HepG2 (cell line): ENCODE data around the gene ATXN7L3. TPM values are rescaled to one million over a fixed set of nuclear protein-coding genes. Genes with fewer than 3 reads are reported as not detected.

Experiments
- ATRX ChIP-seq: sonication (generic); formaldehyde crosslinking; IDR thresholded peaks from 2 replicates; pipeline ENCODE4 v1.4.0; 2020; ENCODE audit warnings: missing genetic modification reagents, borderline replicate concordance
- CCDC6 ChIP-seq: sonication (generic); formaldehyde crosslinking; IDR thresholded peaks from 2 replicates; pipeline ENCODE4 v1.8.1; 2022; ENCODE audit warnings: mild to moderate bottlenecking, missing genetic modification reagents, moderate library complexity
- FOXJ3 ChIP-seq: sonication (generic); formaldehyde crosslinking; IDR thresholded peaks from 2 replicates; pipeline ENCODE4 v1.4.0; 2020; ENCODE audit warnings: missing genetic modification reagents, mild to moderate bottlenecking, borderline replicate concordance
- HMGA1 ChIP-seq: sonication (generic); formaldehyde crosslinking; conservative IDR thresholded peaks from 2 replicates; pipeline ENCODE4 v1.4.0; 2020; ENCODE audit warnings: missing genetic modification reagents
- MED13 ChIP-seq: sonication (generic); formaldehyde crosslinking; IDR thresholded peaks from 2 replicates; pipeline ENCODE4 v1.5.0; 2020; ENCODE audit warnings: missing genetic modification reagents
- MTA3 ChIP-seq: sonication (generic); formaldehyde crosslinking; IDR thresholded peaks from 2 replicates; pipeline ENCODE4 v1.4.0; 2020; ENCODE audit warnings: missing genetic modification reagents
- NFIC ChIP-seq: IDR thresholded peaks from 2 replicates; pipeline ENCODE4 v1.6.1; 2012; ENCODE audit warnings: mild to moderate bottlenecking, low read length, inconsistent platforms
- NRL ChIP-seq: sonication (generic); formaldehyde crosslinking; IDR thresholded peaks from 2 replicates; pipeline ENCODE4 v1.5.0; 2020; ENCODE audit warnings: missing genetic modification reagents, mild to moderate bottlenecking, moderate library complexity, borderline replicate concordance
- PLRG1 ChIP-seq: fragments of 450-650 bp; conservative IDR thresholded peaks from 2 replicates; pipeline ENCODE4 v1.6.1; 2016
- RAD21 ChIP-seq: fragments of 450-650 bp; formaldehyde crosslinking; IDR thresholded peaks from 2 replicates; pipeline ENCODE4 v1.5.0; 2020; ENCODE audit warnings: mild to moderate bottlenecking
- TP53 ChIP-seq: sonication (generic); formaldehyde crosslinking; conservative IDR thresholded peaks from 2 replicates; pipeline ENCODE4 v1.4.0; 2020; ENCODE audit warnings: missing genetic modification reagents
- ZBTB21 ChIP-seq: sonication (generic); formaldehyde crosslinking; IDR thresholded peaks from 2 replicates; pipeline ENCODE4 v1.4.0; 2020; ENCODE audit warnings: missing genetic modification reagents
- ZEB1 ChIP-seq: IDR thresholded peaks from 2 replicates; pipeline ENCODE4 v1.6.1; 2012; ENCODE audit warnings: mild to moderate bottlenecking, low read depth, inconsistent platforms; ENCODE audit not compliant: insufficient replicate concordance
- ZNF350 ChIP-seq: sonication (generic); formaldehyde crosslinking; IDR thresholded peaks from 2 replicates; pipeline ENCODE4 v1.4.0; 2020; ENCODE audit warnings: mild to moderate bottlenecking, low read depth, missing genetic modification reagents, borderline replicate concordance
- ZNF543 ChIP-seq: sonication (generic); formaldehyde crosslinking; IDR thresholded peaks from 2 replicates; pipeline ENCODE4 v1.4.0; 2020; ENCODE audit warnings: mild to moderate bottlenecking, missing genetic modification reagents
- ZNF598 ChIP-seq: sonication (generic); formaldehyde crosslinking; IDR thresholded peaks from 2 replicates; pipeline ENCODE4 v1.5.1; 2020; ENCODE audit warnings: mild to moderate bottlenecking, missing genetic modification reagents, borderline replicate concordance
- ZNF614 ChIP-seq: IDR thresholded peaks from 2 replicates; pipeline ENCODE4 v1.6.1; 2018; ENCODE audit warnings: missing biosample characterization, missing genetic modification reagents, inconsistent platforms, borderline replicate concordance
- ZNF776 ChIP-seq: sonication (generic); formaldehyde crosslinking; IDR thresholded peaks from 2 replicates; pipeline ENCODE4 v1.4.0; 2020; ENCODE audit warnings: mild to moderate bottlenecking, missing genetic modification reagents
- ZNF788 ChIP-seq: sonication (generic); formaldehyde crosslinking; IDR thresholded peaks from 2 replicates; pipeline ENCODE4 v1.5.0; 2020; ENCODE audit warnings: mild to moderate bottlenecking, missing genetic modification reagents, borderline replicate concordance
- polyA plus RNA-seq, 8 experiments: library from polyadenylated mRNA; depleted of rRNA in 3 of 8; stranded (reverse) in 7 of 8; unstranded in 1 of 8; fragments of >200 nt; fragmentation: Illumina TruSeq in 4 of 8; extraction: Trizol in 4 of 8; gene quantifications; 2 replicates each; pipeline versions ENCODE4 v1.2.1 to v1.2.3, GENCODE V29; 2011 to 2016; ENCODE audit warnings: low read depth in 4 of 8, missing spikeins in 1 of 8, mixed read lengths in 1 of 8; ENCODE audit not compliant: insufficient read depth in 1 of 8
- total RNA-seq, 5 experiments: library from RNA; depleted of rRNA; stranded (reverse); fragments of >200 nt; fragmentation: Illumina TruSeq; extraction: Trizol; gene quantifications; 2 replicates each; pipeline ENCODE4 v1.2.3, GENCODE V29; 2016; ENCODE audit warnings: low read depth in 1 of 5
- TF ChIP-seq, protein P1 (sequence below): sonication (generic); formaldehyde crosslinking; IDR thresholded peaks from 2 replicates; pipeline ENCODE4 v1.4.0; 2020; ENCODE audit warnings: mild to moderate bottlenecking, missing genetic modification reagents
- TF ChIP-seq, protein P2 (sequence below): sonication (generic); formaldehyde crosslinking; IDR thresholded peaks from 2 replicates; pipeline ENCODE4 v1.4.0; 2020; ENCODE audit warnings: mild to moderate bottlenecking, low read depth, missing genetic modification reagents
- TF ChIP-seq, protein P3 (sequence below): IDR thresholded peaks from 2 replicates; pipeline ENCODE4 v1.6.1; 2016; ENCODE audit warnings: low read depth, missing genetic modification reagents, missing compliant biosample characterization
- TF ChIP-seq, protein P4 (sequence below): sonication (generic); formaldehyde crosslinking; conservative IDR thresholded peaks from 2 replicates; pipeline ENCODE4 v1.8.0; 2022; ENCODE audit warnings: low read depth, missing genetic modification reagents

The ATXN7L3 gene
- total and polyA plus RNA-seq, 2 of the 13 experiments (the other 11 are each of a cell fraction or from before 2014, with no cell fraction given): 44.5 to 59.1 TPM

DNA sequence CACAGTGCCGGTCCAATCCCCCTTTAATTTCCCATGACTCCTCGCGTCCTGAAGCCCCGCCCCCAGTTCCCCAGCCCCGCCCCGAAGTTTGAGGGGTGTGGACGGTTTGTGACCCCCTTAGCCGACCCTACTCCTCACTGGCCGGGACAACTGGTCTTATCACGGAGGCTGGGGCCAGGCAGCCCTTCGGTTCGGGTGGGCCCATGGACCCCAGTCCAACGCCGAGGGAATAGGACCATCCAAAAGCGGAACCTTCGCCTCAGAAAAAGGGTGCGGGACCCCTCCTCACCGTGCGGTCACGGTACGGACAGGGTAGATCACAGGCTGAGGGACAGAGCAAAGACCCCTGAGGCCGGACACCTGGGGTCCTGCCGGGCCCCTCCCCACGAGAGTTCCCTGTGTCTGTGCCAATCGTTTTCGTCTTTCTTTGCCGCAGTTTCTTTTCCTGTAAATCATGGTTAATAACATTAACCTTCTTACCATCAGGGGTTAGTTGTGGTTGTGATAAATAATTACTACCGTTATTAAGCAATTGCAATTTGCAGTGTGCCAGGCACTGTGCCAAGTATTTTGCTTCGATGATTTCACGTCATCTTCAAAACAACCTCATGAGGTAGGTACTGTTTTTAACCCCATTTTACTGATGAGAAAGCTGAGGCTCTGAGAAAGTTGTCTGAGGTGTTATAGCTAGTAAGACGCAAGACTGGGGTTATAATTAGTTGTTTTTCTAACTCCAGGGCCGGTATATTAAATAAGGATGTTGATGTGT lies 12.4 kb downstream of the ATXN7L3 start (continued):
- TF ChIP-seq, protein P1, sequence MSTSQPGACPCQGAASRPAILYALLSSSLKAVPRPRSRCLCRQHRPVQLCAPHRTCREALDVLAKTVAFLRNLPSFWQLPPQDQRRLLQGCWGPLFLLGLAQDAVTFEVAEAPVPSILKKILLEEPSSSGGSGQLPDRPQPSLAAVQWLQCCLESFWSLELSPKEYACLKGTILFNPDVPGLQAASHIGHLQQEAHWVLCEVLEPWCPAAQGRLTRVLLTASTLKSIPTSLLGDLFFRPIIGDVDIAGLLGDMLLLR: 0 out of 2 replicates have a peak, but pooled peaks have one; percentile 17
- TF ChIP-seq MTA3 (CRISPR knock-in tag): no peak
- TF ChIP-seq, protein P2, sequence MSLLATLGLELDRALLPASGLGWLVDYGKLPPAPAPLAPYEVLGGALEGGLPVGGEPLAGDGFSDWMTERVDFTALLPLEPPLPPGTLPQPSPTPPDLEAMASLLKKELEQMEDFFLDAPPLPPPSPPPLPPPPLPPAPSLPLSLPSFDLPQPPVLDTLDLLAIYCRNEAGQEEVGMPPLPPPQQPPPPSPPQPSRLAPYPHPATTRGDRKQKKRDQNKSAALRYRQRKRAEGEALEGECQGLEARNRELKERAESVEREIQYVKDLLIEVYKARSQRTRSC (CRISPR knock-in tag): no peak
- TF ChIP-seq RAD21 (CRISPR knock-in tag): no peak
- TF ChIP-seq MED13 (CRISPR knock-in tag): no peak
- no peak for TF ChIP-seq ZBTB21
- no peak; the same call in 1 of the 2 replicates for TF ChIP-seq ZNF614 (CRISPR knock-in tag)
- no peak; the same call in 1 of the 2 replicates for TF ChIP-seq ZNF776 (CRISPR knock-in tag)
- TF ChIP-seq CCDC6 (CRISPR knock-in tag): no peak
- no peak for TF ChIP-seq ZNF598
- TF ChIP-seq ZNF350 (CRISPR knock-in tag): no peak
- no peak for TF ChIP-seq NFIC
- TF ChIP-seq, protein P3, sequence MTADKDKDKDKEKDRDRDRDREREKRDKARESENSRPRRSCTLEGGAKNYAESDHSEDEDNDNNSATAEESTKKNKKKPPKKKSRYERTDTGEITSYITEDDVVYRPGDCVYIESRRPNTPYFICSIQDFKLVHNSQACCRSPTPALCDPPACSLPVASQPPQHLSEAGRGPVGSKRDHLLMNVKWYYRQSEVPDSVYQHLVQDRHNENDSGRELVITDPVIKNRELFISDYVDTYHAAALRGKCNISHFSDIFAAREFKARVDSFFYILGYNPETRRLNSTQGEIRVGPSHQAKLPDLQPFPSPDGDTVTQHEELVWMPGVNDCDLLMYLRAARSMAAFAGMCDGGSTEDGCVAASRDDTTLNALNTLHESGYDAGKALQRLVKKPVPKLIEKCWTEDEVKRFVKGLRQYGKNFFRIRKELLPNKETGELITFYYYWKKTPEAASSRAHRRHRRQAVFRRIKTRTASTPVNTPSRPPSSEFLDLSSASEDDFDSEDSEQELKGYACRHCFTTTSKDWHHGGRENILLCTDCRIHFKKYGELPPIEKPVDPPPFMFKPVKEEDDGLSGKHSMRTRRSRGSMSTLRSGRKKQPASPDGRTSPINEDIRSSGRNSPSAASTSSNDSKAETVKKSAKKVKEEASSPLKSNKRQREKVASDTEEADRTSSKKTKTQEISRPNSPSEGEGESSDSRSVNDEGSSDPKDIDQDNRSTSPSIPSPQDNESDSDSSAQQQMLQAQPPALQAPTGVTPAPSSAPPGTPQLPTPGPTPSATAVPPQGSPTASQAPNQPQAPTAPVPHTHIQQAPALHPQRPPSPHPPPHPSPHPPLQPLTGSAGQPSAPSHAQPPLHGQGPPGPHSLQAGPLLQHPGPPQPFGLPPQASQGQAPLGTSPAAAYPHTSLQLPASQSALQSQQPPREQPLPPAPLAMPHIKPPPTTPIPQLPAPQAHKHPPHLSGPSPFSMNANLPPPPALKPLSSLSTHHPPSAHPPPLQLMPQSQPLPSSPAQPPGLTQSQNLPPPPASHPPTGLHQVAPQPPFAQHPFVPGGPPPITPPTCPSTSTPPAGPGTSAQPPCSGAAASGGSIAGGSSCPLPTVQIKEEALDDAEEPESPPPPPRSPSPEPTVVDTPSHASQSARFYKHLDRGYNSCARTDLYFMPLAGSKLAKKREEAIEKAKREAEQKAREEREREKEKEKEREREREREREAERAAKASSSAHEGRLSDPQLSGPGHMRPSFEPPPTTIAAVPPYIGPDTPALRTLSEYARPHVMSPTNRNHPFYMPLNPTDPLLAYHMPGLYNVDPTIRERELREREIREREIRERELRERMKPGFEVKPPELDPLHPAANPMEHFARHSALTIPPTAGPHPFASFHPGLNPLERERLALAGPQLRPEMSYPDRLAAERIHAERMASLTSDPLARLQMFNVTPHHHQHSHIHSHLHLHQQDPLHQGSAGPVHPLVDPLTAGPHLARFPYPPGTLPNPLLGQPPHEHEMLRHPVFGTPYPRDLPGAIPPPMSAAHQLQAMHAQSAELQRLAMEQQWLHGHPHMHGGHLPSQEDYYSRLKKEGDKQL: no peak
- no peak for TF ChIP-seq HMGA1 (CRISPR knock-in tag)
- no peak for TF ChIP-seq ZNF788 (CRISPR knock-in tag)
- TF ChIP-seq NRL (CRISPR knock-in tag): no peak; the same call in 1 of the 2 replicates
- no peak for TF ChIP-seq PLRG1
- TF ChIP-seq, protein P4, sequence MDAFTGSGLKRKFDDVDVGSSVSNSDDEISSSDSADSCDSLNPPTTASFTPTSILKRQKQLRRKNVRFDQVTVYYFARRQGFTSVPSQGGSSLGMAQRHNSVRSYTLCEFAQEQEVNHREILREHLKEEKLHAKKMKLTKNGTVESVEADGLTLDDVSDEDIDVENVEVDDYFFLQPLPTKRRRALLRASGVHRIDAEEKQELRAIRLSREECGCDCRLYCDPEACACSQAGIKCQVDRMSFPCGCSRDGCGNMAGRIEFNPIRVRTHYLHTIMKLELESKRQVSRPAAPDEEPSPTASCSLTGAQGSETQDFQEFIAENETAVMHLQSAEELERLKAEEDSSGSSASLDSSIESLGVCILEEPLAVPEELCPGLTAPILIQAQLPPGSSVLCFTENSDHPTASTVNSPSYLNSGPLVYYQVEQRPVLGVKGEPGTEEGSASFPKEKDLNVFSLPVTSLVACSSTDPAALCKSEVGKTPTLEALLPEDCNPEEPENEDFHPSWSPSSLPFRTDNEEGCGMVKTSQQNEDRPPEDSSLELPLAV (CRISPR knock-in tag): no peak
- no peak for TF ChIP-seq TP53 (CRISPR knock-in tag)
- no peak for TF ChIP-seq FOXJ3 (CRISPR knock-in tag)
- TF ChIP-seq ZEB1: peak; percentile 37
- TF ChIP-seq ZNF543 (CRISPR knock-in tag): 0 out of 2 replicates have a peak, but pooled peaks have one; percentile 52
- TF ChIP-seq ATRX (CRISPR knock-in tag): no peak
